K562 (cell line): ENCODE measurements around the gene ALDH3B2. TPM values are rescaled to one million over a fixed set of nuclear protein-coding genes. Genes with fewer than 3 reads are reported as not detected.

Experiments
- ATAC-seq: fragments of 200-7000 bp; cut with Tn5 transposase; 3 replicates; pipeline ENCODE4 v1.9.1; 2020; ENCODE audit warnings: moderate library complexity
- BruUV-seq: library from RNA; stranded (reverse); fragments of 400-500 nt; replicated peaks from 2 replicates; lab custom pipeline; 2021; lab: Mats Ljungman, UMichigan
- CTCF ChIA-PET: fragments of 300-600 bp; formaldehyde crosslinking; extraction: SDS; loops from one replicate; lab custom pipeline; 2021; ENCODE audit warnings: low intra/inter-chr PET ratio; lab: Yijun Ruan, JAX
- POLR2A ChIA-PET: fragments of 300-600, 350-650 bp; sonication (Branson Sonifier 250); formaldehyde crosslinking; extraction: SDS; loops from one replicate; lab custom pipeline; 2021; ENCODE audit warnings: antibody characterized with exemption, inconsistent platforms; lab: Yijun Ruan, JAX
- DNase-seq, 4 experiments: peaks; one replicate each; pipeline versions ENCODE4 v3.0.0 to v3.0.0-alpha.2; 2011 to 2018; ENCODE audit warnings: low spot score in 3 of 4, mixed read lengths in 3 of 4; ENCODE audit errors: extremely low read depth in 1 of 4
- FAIRE-seq: peaks from 2 replicates; lab custom pipeline; 2011; peaks lifted over from hg19 to GRCh38; lab: Jason Lieb, UNC
- H2AFZ ChIP-seq: 2 replicates; pipeline ENCODE4 v1.6.0; 2011; ENCODE audit warnings: low read depth, low read length, control low read depth, inconsistent platforms
- H3K27ac ChIP-seq: fragments of 200-600 bp; 3 replicates; pipeline ENCODE4 v1.8.0; 2011; ENCODE audit warnings: low read depth, mild to moderate bottlenecking, control low read depth, inconsistent platforms, low read length, moderate library complexity, mixed read lengths; ENCODE audit errors: extremely low read depth
- H3K27me3 ChIP-seq, 2 experiments: fragments of 300-600 bp in 1 of 2; 2 replicates in 1 of 2; 3 replicates in 1 of 2; pipeline versions ENCODE4 v1.6.0 to v1.8.0; 2011; ENCODE audit warnings: inconsistent platforms in 2 of 2, low read length in 2 of 2, mild to moderate bottlenecking in 1 of 2, mixed read lengths in 1 of 2, moderate library complexity in 1 of 2; ENCODE audit not compliant: control insufficient read depth in 2 of 2, insufficient read depth in 2 of 2
- H3K36me3 ChIP-seq: fragments of 300-600 bp; 3 replicates; pipeline ENCODE4 v1.8.0; 2011; ENCODE audit warnings: mild to moderate bottlenecking, low read length, inconsistent platforms; ENCODE audit not compliant: control insufficient read depth, insufficient read depth
- H3K4me1 ChIP-seq, 2 experiments: fragments of 200-600 bp in 1 of 2; replicated peaks in 1 of 2; 2 replicates in 1 of 2; 3 replicates in 1 of 2; pipeline versions ENCODE4 v1.5.1 to v1.8.0; 2011; ENCODE audit warnings: inconsistent platforms in 2 of 2, low read length in 2 of 2, mild to moderate bottlenecking in 1 of 2, mixed read lengths in 1 of 2, moderate library complexity in 1 of 2; ENCODE audit not compliant: control insufficient read depth in 2 of 2, insufficient read depth in 2 of 2
- H3K4me2 ChIP-seq: 2 replicates; pipeline ENCODE4 v1.6.1; 2011; ENCODE audit warnings: low read length, control low read depth, inconsistent platforms, mixed read lengths; ENCODE audit not compliant: insufficient read depth
- H3K4me3 ChIP-seq: fragments of 200-600 bp; sonication (generic), shearing (Covaris generic); 2 replicates; pipeline ENCODE4 v1.5.1; 2016; ENCODE audit warnings: control low read depth, inconsistent platforms
- H3K79me2 ChIP-seq: fragments of 200-600 bp; 3 replicates; pipeline ENCODE4 v1.8.0; 2011; ENCODE audit warnings: low read length, inconsistent platforms; ENCODE audit not compliant: control insufficient read depth, insufficient read depth
- H3K9ac ChIP-seq, 2 experiments: 2 replicates each; pipeline versions ENCODE4 v1.6.0 to v1.6.1; 2011; ENCODE audit warnings: low read depth in 2 of 2, low read length in 2 of 2, control low read depth in 1 of 2, inconsistent platforms in 1 of 2, mild to moderate bottlenecking in 1 of 2, mixed read lengths in 1 of 2; ENCODE audit not compliant: insufficient read depth in 1 of 2
- H3K9me1 ChIP-seq: one replicate; pipeline ENCODE4 v1.6.0; 2011; ENCODE audit warnings: inconsistent platforms, mild to moderate bottlenecking, low read length, moderate library complexity; ENCODE audit not compliant: control insufficient read depth, insufficient read depth
- H3K9me3 ChIP-seq: replicated peaks from 2 replicates; pipeline ENCODE4 v1.5.1; 2011; ENCODE audit warnings: low read depth, low read length, inconsistent platforms; ENCODE audit not compliant: control insufficient read depth, insufficient read depth
- H4K20me1 ChIP-seq: replicated peaks from 2 replicates; pipeline ENCODE4 v1.6.1; 2011; ENCODE audit warnings: low read length, inconsistent platforms, mixed read lengths; ENCODE audit not compliant: control insufficient read depth, insufficient read depth
- BCLAF1 ChIP-seq, 2 experiments: fragments of 450-650 bp in 1 of 2; IDR thresholded peaks; 2 replicates each; pipeline ENCODE4 v1.6.1; 2011 to 2017; ENCODE audit warnings: low read depth in 2 of 2, antibody characterized with exemption in 1 of 2, borderline replicate concordance in 1 of 2, low read length in 1 of 2, mild to moderate bottlenecking in 1 of 2, mixed read lengths in 1 of 2; ENCODE audit not compliant: control insufficient read depth in 1 of 2
- CBX5 ChIP-seq: IDR thresholded peaks from 2 replicates; pipeline ENCODE4 v1.6.1; 2014; ENCODE audit warnings: low read depth, borderline replicate concordance
- CEBPB ChIP-seq: fragments of 450-650 bp; IDR thresholded peaks from 2 replicates; pipeline ENCODE4 v1.6.1; 2016; ENCODE audit warnings: missing genetic modification characterization, missing compliant biosample characterization
- ELK3 ChIP-seq: fragments of 450-650 bp; formaldehyde crosslinking; IDR thresholded peaks from 2 replicates; pipeline ENCODE4 v1.4.0; 2020; ENCODE audit warnings: mild to moderate bottlenecking
- FOXA3 ChIP-seq, 2 experiments: fragments of 450-650 bp in 1 of 2; sonication (generic) in 1 of 2; formaldehyde crosslinking; IDR thresholded peaks in 1 of 2; conservative IDR thresholded peaks in 1 of 2; 2 replicates each; pipeline versions ENCODE4 v1.4.0 to v1.8.0; 2020 to 2022; ENCODE audit warnings: mild to moderate bottlenecking in 2 of 2, missing genetic modification reagents in 1 of 2
- HINFP ChIP-seq: fragments of 450-650 bp; conservative IDR thresholded peaks from 2 replicates; pipeline ENCODE4 v1.6.1; 2016; ENCODE audit warnings: missing genetic modification characterization, low read depth, mild to moderate bottlenecking, control low read depth, missing compliant biosample characterization
- RAD21 ChIP-seq, 2 experiments: fragments of 250-450 bp in 1 of 2; fragments of 450-650 bp in 1 of 2; sonication (Bioruptor Pico) in 1 of 2; formaldehyde crosslinking in 1 of 2; IDR thresholded peaks in 1 of 2; conservative IDR thresholded peaks in 1 of 2; 2 replicates each; pipeline versions ENCODE4 v1.4.0 to v1.8.0; 2020 to 2022; ENCODE audit warnings: mild to moderate bottlenecking in 2 of 2, moderate library complexity in 1 of 2
- XRCC5 ChIP-seq: fragments of 200-400 bp; formaldehyde crosslinking; IDR thresholded peaks from 2 replicates; pipeline ENCODE4 v1.6.1; 2017; ENCODE audit warnings: low read depth, mild to moderate bottlenecking, low read length
- ZNF444 ChIP-seq: fragments of 250-450 bp; sonication (Bioruptor Pico); IDR thresholded peaks from 2 replicates; pipeline ENCODE4 v1.4.0; 2020; ENCODE audit warnings: mild to moderate bottlenecking, moderate library complexity
- WGBS: fragments of 100-300 bp; shearing (Covaris generic); methylation state at CpG from one replicate; pipeline ENCODE4 v1.1.6; 2016; ENCODE audit warnings: low coverage, mixed read lengths; ENCODE audit not compliant: insufficient coverage; ENCODE audit errors: missing lambda C conversion rate; 5-methylcytosine and 5-hydroxymethylcytosine counted together
- in situ Hi-C: fragments of 300-500 bp; cut with MboI; formaldehyde crosslinking; loops from 4 replicates; pipeline ENCODE4 v1.15.0; 2018; ENCODE audit warnings: inconsistent platforms, mixed read lengths
- intact Hi-C: fragments of 100-400 bp; cut with micrococcal nuclease; formaldehyde crosslinking; loops from 2 replicates; pipeline ENCODE4 v1.14.2; 2022
- polyA plus RNA-seq, 8 experiments: library from polyadenylated mRNA; depleted of rRNA in 4 of 8; stranded (reverse) in 5 of 8; unstranded in 3 of 8; fragments of >200 nt; fragmentation: Nextera tagmentation in 2 of 8; fragmentation: Illumina TruSeq in 1 of 8; extraction: Ambion mirVana in 2 of 8; extraction: Trizol in 1 of 8; gene quantifications; 2 replicates each; pipeline versions ENCODE4 v1.2.1 to v1.2.3, GENCODE V29; 2011 to 2014; ENCODE audit warnings: inconsistent platforms in 1 of 8, missing spikeins in 1 of 8
- total RNA-seq, 7 experiments: library from RNA; depleted of rRNA in 6 of 7; stranded (reverse); fragments of >200 nt in 6 of 7; fragmentation: Illumina TruSeq in 2 of 7; extraction: Trizol in 2 of 7; gene quantifications; 2 replicates each; pipeline versions ENCODE4 v1.2.1 to v1.2.3, GENCODE V29; 2011 to 2021; ENCODE audit warnings: low replicate concordance in 1 of 7

Gene ALDH3B2
- total and polyA plus RNA-seq, 9 of the 15 experiments (the other 6 are each of a cell fraction or from before 2014, with no cell fraction given) = not detected

- TF ChIP-seq BCLAF1 (IDR thresholded peaks at IDR 0.05; ENCODE audit: borderline replicate concordance in 1 of 2, control insufficient read depth in 1 of 2, low read depth in 2 of 2, low read length in 1 of 2) = no peak
These were observed 29.7 kb downstream of the ALDH3B2 start (continued) for GRCh38 chr11:67644472-67645418.

GRCh38 chr11:67644042-67644441 lies 30.4 kb downstream of the ALDH3B2 start:
- WGBS = 13% methylated on average over 5 of the region's 5 CpGs
- DNase-seq (peak in 3 of 4 experiments; percentile 35 to 54 (median 52)), FAIRE-seq (peak; percentile 82), ATAC-seq (peak; percentile 59)
- in situ Hi-C loops = no loop called here
- no peak overlapping the region for H3K9ac ChIP-seq
- intact Hi-C loops = loop anchor here (5.0 to 10.0 kb wide), 2 partner anchors 67 to 161 kb away; no protein-coding TSS in a partner anchor
- H3K27me3 ChIP-seq = peaks cover 0 to 19% of the 10 kb centered on the region in 2 experiments; a peak in 3 of 5 replicates
- ChIA-PET POLR2A (no interaction called here), CTCF (interaction anchor here (0.6 to 0.7 kb wide), 2 partner anchors 13 to 14 kb away, joined by 3 read pairs; no protein-coding TSS in a partner anchor)
- H3K9me3 ChIP-seq = no peaks in the 10 kb centered on the region
- no peaks in the 10 kb centered on the region for H3K79me2 ChIP-seq
- no peaks in the 10 kb centered on the region for H3K9me1 ChIP-seq
- no peak overlapping the region for H3K4me3 ChIP-seq
- no peak overlapping the region for H3K4me2 ChIP-seq
- H2AFZ ChIP-seq = no peak overlapping the region
- H4K20me1 ChIP-seq = no peaks in the 10 kb centered on the region
- no peak overlapping the region for H3K27ac ChIP-seq
- no TSS peak for BruUV-seq
- peaks cover 0 to 58% of the 10 kb centered on the region in 2 experiments; a peak in 3 of 5 replicates for H3K4me1 ChIP-seq
- no peaks in the 10 kb centered on the region for H3K36me3 ChIP-seq
- peak; percentile 86 for TF ChIP-seq CBX5
- peak; percentile 88 for TF ChIP-seq CEBPB (tag)
- no peak for TF ChIP-seq ELK3 (CRISPR knock-in tag)
- no peak for TF ChIP-seq FOXA3 (CRISPR knock-in tag; conservative IDR thresholded peaks at IDR 0.05 in 1 of 2, IDR thresholded peaks at IDR 0.05 in 1 of 2)
- no peak for TF ChIP-seq HINFP (tag)
- 0 out of 2 replicates have a peak, but pooled peaks have one; percentile 36 for TF ChIP-seq XRCC5
- peak; percentile 21 to 77; a peak in 3 of 4 replicates for TF ChIP-seq RAD21 (CRISPR knock-in tag; conservative IDR thresholded peaks at IDR 0.05 in 1 of 2, IDR thresholded peaks at IDR 0.05 in 1 of 2)
- TF ChIP-seq ZNF444 (CRISPR knock-in tag) = no peak
